Liver (tissue), 3 donors: ENCODE results near the gene SIK3.

Experiments
- HNF4A ChIP-seq, 2 donors: conservative IDR thresholded peaks; 2 replicates each; pipeline ENCODE4 v1.6.1; 2016; ENCODE audit warnings: antibody characterized with exemption in 2 of 2, mild to moderate bottlenecking in 2 of 2
- RAD21 ChIP-seq, 2 donors: IDR thresholded peaks; 2 replicates each; pipeline ENCODE4 v1.6.1; 2016; ENCODE audit warnings: antibody characterized with exemption in 2 of 2, mild to moderate bottlenecking in 2 of 2
- RXRA ChIP-seq, 2 donors: IDR thresholded peaks; 2 replicates each; pipeline ENCODE4 v1.6.1; 2017 to 2018; ENCODE audit warnings: antibody characterized with exemption in 2 of 2, mild to moderate bottlenecking in 1 of 2
- TF ChIP-seq, protein P1 (sequence below): fragments of 150-350 bp; IDR thresholded peaks from 2 replicates; pipeline ENCODE4 v1.5.1; 2017; ENCODE audit warnings: improper control_type of control experiment, low read depth, low read length; ENCODE audit not compliant: missing input control
- TF ChIP-seq, protein P2 (sequence below): IDR thresholded peaks from 2 replicates; pipeline ENCODE4 v1.6.1; 2016; ENCODE audit warnings: antibody characterized with exemption
- TF ChIP-seq, protein P3 (sequence below): IDR thresholded peaks from 2 replicates; pipeline ENCODE4 v1.6.1; 2016; ENCODE audit warnings: antibody characterized with exemption
- TF ChIP-seq, protein P4 (sequence below): IDR thresholded peaks from 2 replicates; pipeline ENCODE4 v1.6.1; 2016; ENCODE audit warnings: antibody characterized with exemption, mild to moderate bottlenecking
- donor health status: healthy.
- donor health status: healthy.

DNA sequence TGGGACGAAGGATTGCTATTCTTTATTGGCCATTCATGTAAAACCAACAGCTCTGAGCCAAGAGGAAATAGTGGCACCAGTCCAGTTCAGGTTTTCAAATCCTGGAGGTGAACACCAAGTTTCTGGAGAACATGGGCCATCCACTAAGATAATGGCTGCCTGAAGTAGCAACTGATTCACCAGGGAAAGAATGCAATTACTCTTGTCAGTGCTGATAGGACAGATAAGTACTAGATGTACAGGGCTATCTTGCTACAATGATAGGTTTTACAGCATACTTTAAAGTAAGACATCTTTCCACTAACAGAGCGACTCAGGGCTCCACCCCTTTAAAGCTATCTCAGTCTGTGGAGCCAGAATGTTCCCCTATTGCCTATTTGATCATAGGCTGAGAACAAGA is 224.0 kb downstream of the SIK3 start:
- TF ChIP-seq, protein P1, sequence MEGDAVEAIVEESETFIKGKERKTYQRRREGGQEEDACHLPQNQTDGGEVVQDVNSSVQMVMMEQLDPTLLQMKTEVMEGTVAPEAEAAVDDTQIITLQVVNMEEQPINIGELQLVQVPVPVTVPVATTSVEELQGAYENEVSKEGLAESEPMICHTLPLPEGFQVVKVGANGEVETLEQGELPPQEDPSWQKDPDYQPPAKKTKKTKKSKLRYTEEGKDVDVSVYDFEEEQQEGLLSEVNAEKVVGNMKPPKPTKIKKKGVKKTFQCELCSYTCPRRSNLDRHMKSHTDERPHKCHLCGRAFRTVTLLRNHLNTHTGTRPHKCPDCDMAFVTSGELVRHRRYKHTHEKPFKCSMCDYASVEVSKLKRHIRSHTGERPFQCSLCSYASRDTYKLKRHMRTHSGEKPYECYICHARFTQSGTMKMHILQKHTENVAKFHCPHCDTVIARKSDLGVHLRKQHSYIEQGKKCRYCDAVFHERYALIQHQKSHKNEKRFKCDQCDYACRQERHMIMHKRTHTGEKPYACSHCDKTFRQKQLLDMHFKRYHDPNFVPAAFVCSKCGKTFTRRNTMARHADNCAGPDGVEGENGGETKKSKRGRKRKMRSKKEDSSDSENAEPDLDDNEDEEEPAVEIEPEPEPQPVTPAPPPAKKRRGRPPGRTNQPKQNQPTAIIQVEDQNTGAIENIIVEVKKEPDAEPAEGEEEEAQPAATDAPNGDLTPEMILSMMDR = no peak
- TF ChIP-seq, protein P2, sequence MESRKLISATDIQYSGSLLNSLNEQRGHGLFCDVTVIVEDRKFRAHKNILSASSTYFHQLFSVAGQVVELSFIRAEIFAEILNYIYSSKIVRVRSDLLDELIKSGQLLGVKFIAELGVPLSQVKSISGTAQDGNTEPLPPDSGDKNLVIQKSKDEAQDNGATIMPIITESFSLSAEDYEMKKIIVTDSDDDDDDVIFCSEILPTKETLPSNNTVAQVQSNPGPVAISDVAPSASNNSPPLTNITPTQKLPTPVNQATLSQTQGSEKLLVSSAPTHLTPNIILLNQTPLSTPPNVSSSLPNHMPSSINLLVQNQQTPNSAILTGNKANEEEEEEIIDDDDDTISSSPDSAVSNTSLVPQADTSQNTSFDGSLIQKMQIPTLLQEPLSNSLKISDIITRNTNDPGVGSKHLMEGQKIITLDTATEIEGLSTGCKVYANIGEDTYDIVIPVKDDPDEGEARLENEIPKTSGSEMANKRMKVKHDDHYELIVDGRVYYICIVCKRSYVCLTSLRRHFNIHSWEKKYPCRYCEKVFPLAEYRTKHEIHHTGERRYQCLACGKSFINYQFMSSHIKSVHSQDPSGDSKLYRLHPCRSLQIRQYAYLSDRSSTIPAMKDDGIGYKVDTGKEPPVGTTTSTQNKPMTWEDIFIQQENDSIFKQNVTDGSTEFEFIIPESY = no peak
- TF ChIP-seq RAD21 (IDR thresholded peaks at IDR 0.05) (no peak), RXRA (IDR thresholded peaks at IDR 0.05) (no peak), HNF4A (conservative IDR thresholded peaks at IDR 0.05) (no peak)
- TF ChIP-seq, protein P3, sequence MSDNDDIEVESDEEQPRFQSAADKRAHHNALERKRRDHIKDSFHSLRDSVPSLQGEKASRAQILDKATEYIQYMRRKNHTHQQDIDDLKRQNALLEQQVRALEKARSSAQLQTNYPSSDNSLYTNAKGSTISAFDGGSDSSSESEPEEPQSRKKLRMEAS = no peak
- TF ChIP-seq, protein P4, sequence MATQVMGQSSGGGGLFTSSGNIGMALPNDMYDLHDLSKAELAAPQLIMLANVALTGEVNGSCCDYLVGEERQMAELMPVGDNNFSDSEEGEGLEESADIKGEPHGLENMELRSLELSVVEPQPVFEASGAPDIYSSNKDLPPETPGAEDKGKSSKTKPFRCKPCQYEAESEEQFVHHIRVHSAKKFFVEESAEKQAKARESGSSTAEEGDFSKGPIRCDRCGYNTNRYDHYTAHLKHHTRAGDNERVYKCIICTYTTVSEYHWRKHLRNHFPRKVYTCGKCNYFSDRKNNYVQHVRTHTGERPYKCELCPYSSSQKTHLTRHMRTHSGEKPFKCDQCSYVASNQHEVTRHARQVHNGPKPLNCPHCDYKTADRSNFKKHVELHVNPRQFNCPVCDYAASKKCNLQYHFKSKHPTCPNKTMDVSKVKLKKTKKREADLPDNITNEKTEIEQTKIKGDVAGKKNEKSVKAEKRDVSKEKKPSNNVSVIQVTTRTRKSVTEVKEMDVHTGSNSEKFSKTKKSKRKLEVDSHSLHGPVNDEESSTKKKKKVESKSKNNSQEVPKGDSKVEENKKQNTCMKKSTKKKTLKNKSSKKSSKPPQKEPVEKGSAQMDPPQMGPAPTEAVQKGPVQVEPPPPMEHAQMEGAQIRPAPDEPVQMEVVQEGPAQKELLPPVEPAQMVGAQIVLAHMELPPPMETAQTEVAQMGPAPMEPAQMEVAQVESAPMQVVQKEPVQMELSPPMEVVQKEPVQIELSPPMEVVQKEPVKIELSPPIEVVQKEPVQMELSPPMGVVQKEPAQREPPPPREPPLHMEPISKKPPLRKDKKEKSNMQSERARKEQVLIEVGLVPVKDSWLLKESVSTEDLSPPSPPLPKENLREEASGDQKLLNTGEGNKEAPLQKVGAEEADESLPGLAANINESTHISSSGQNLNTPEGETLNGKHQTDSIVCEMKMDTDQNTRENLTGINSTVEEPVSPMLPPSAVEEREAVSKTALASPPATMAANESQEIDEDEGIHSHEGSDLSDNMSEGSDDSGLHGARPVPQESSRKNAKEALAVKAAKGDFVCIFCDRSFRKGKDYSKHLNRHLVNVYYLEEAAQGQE = no peak
